Prostate gland (tissue), 2 donors: Measurements from ENCODE around the gene FOXP1. TPM values are rescaled to one million over a fixed set of nuclear protein-coding genes. Genes with fewer than 3 reads are reported as not detected.

Experiments used
- DNase-seq: peaks from one replicate; pipeline ENCODE4 v3.0.0-alpha.2; 2019; ENCODE audit warnings: low spot score
- H3K27ac ChIP-seq, 2 donors: fragments of 200-600 bp; sonication (generic); 2 replicates each; pipeline ENCODE4 v1.5.1; 2017 to 2019
- H3K27me3 ChIP-seq: fragments of 200-600 bp; sonication (generic); replicated peaks from 2 replicates; pipeline ENCODE4 v1.5.1; 2019; ENCODE audit not compliant: insufficient read depth
- H3K36me3 ChIP-seq, 2 donors: fragments of 200-600 bp; sonication (generic); 1 replicate in 1 of 2; 2 replicates in 1 of 2; pipeline versions ENCODE4 v1.5.1 to v1.8.1; 2017 to 2019
- H3K4me1 ChIP-seq: fragments of 200-600 bp; sonication (generic); replicated peaks from 2 replicates; pipeline ENCODE4 v1.5.1; 2019
- H3K4me3 ChIP-seq, 2 donors: fragments of 200-600 bp; sonication (generic); 2 replicates each; pipeline ENCODE4 v1.5.1; 2017 to 2019
- H3K9me3 ChIP-seq: fragments of 200-600 bp; sonication (generic); 2 replicates; pipeline ENCODE4 v1.5.1; 2017
- POLR2A ChIP-seq: fragments of 450-650 bp; IDR thresholded peaks from one replicate; pipeline ENCODE4 v1.6.1; 2016; ENCODE audit warnings: antibody characterized with exemption, mild to moderate bottlenecking
- POLR2AphosphoS5 ChIP-seq: sonication (generic); formaldehyde crosslinking; IDR thresholded peaks from one replicate; pipeline ENCODE4 v1.6.1; 2017; ENCODE audit warnings: antibody characterized with exemption
- WGBS: methylation state at CpG from one replicate; pipeline ENCODE4 v1.1.5; 2018; 5-methylcytosine and 5-hydroxymethylcytosine counted together
- intact Hi-C: fragments of 100-400 bp; cut with DNase I; formaldehyde crosslinking; loops from one replicate; pipeline ENCODE4 v1.14.2; 2022
- total RNA-seq, 2 donors: library from RNA; depleted of rRNA; stranded (reverse); fragments of >200 nt; gene quantifications; one replicate each; pipeline ENCODE4 v1.1.0, GENCODE V29; 2016
- TF ChIP-seq, protein P1 (sequence below), 4 experiments: fragments of 200-600 bp in 2 of 4; fragments of 450-650 bp in 2 of 4; sonication (generic) in 2 of 4; IDR thresholded peaks; 1 replicate in 3 of 4; 2 replicates in 1 of 4; pipeline ENCODE4 v1.5.1; 2016 to 2019; ENCODE audit warnings: antibody characterized with exemption in 4 of 4, mild to moderate bottlenecking in 2 of 4, moderate library complexity in 2 of 4

Gene FOXP1
- total RNA-seq, 2 donors from 2014 or later: 133 to 156 TPM

DNA sequence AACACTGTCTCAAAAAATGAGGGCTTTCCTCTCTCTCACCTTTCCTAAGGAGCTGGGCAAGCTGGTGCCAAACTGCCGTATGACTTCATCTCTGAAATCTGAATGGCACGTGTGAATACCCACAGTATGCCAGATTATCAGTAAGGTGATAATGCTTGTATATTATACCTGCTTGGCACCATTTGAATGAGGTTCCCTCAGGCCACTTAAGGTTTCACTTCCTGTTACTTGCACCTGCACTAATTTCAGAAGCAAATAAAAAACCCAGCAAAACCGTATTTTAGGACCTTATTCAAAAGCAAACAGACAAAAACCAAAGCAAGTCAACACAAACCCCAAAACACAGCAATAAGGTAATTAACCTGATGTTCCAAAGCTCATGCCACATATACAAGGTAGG lies 19.7 kb downstream of the FOXP1 start:
- TF ChIP-seq POLR2AphosphoS5 (no peak), POLR2A (no peak)
- TF ChIP-seq, protein P1, sequence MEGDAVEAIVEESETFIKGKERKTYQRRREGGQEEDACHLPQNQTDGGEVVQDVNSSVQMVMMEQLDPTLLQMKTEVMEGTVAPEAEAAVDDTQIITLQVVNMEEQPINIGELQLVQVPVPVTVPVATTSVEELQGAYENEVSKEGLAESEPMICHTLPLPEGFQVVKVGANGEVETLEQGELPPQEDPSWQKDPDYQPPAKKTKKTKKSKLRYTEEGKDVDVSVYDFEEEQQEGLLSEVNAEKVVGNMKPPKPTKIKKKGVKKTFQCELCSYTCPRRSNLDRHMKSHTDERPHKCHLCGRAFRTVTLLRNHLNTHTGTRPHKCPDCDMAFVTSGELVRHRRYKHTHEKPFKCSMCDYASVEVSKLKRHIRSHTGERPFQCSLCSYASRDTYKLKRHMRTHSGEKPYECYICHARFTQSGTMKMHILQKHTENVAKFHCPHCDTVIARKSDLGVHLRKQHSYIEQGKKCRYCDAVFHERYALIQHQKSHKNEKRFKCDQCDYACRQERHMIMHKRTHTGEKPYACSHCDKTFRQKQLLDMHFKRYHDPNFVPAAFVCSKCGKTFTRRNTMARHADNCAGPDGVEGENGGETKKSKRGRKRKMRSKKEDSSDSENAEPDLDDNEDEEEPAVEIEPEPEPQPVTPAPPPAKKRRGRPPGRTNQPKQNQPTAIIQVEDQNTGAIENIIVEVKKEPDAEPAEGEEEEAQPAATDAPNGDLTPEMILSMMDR (IDR thresholded peaks at IDR 0.05): no peak
- H3K27me3 ChIP-seq: no peaks in the 10 kb centered on the region
- no peaks in the 10 kb centered on the region for H3K36me3 ChIP-seq
- no peak for DNase-seq
- H3K9me3 ChIP-seq: no peaks in the 10 kb centered on the region
- intact Hi-C loops: no loop called here
- whole genome bisulfite sequencing: 54% methylated on average over 3 of the region's 3 CpGs
- H3K27ac ChIP-seq: no peak overlapping the region
- no peak overlapping the region for H3K4me3 ChIP-seq
- H3K4me1 ChIP-seq: no peaks in the 10 kb centered on the region

- Histone ChIP-seq H3K4me1 (no peaks in the 10 kb centered on the region), H3K36me3 (no peaks in the 10 kb centered on the region), H3K4me3 (no peak overlapping the region), H3K9me3 (no peaks in the 10 kb centered on the region), H3K27me3 (no peaks in the 10 kb centered on the region), H3K27ac (no peak overlapping the region)
- DNase-seq: no peak
- TF ChIP-seq, protein P1 (IDR thresholded peaks at IDR 0.05): no peak
- no peak for TF ChIP-seq POLR2A
- TF ChIP-seq POLR2AphosphoS5: no peak
- intact Hi-C loops: no loop called here
Measured at GRCh38 chr3:71562938-71563337, 20.6 kb downstream of the FOXP1 start.

- no peak overlapping the region for H3K27ac ChIP-seq
- no peak overlapping the region for H3K4me3 ChIP-seq
- DNase-seq: no peak
- intact Hi-C loops: no loop called here
- H3K36me3 ChIP-seq: no peaks in the 10 kb centered on the region
- no peaks in the 10 kb centered on the region for H3K27me3 ChIP-seq
- TF ChIP-seq POLR2AphosphoS5: no peak
- TF ChIP-seq, protein P1 (IDR thresholded peaks at IDR 0.05): no peak
- no peaks in the 10 kb centered on the region for H3K4me1 ChIP-seq
- 99% methylated on average over 2 of the region's 2 CpGs for WGBS
- H3K9me3 ChIP-seq: no peaks in the 10 kb centered on the region
Measured at GRCh38 chr3:71560665-71561064, 22.9 kb downstream of the FOXP1 start.

- H3K4me3 ChIP-seq: no peak overlapping the region
- H3K36me3 ChIP-seq: no peaks in the 10 kb centered on the region
- no peak overlapping the region for H3K27ac ChIP-seq
- no peaks in the 10 kb centered on the region for H3K27me3 ChIP-seq
- TF ChIP-seq, protein P1 (IDR thresholded peaks at IDR 0.05): no peak
- TF ChIP-seq POLR2A: no peak
- no peak for TF ChIP-seq POLR2AphosphoS5
- H3K4me1 ChIP-seq: no peaks in the 10 kb centered on the region
- WGBS: 95% methylated on average over 4 of the region's 4 CpGs
- intact Hi-C loops: no loop called here
- H3K9me3 ChIP-seq: no peaks in the 10 kb centered on the region
- no peak for DNase-seq
Measured at GRCh38 chr3:71559578-71560162, 23.9 kb downstream of the FOXP1 start.

DNA sequence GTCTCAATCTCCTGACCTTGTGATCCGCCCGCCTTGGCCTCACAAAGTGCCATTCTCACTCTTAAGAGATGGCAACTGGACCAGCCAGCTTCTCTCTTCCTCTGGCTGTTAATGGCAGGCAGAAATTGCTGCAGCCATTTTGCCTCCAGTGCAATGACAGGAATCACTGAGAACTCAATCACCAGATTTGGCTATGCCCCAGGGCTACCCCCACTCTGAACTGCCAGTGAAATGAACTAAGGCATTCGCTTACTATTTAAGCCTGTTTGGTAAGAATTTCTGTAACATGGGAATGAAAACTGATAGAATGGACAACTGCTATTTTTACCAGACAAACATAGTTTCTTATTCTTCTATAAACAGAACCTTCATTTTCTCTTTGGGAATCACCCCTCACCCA lies 24.5 kb downstream of the FOXP1 start:
- intact Hi-C loops: no loop called here
- Histone ChIP-seq H3K4me3 (no peak overlapping the region), H3K4me1 (no peaks in the 10 kb centered on the region), H3K27me3 (no peaks in the 10 kb centered on the region), H3K27ac (no peak overlapping the region), H3K36me3 (no peaks in the 10 kb centered on the region), H3K9me3 (no peaks in the 10 kb centered on the region)
- no peak for DNase-seq
- whole genome bisulfite sequencing: 97% methylated on average over 3 of the region's 3 CpGs
- no peak for TF ChIP-seq POLR2A
- no peak for TF ChIP-seq POLR2AphosphoS5
- TF ChIP-seq, protein P1 (IDR thresholded peaks at IDR 0.05): no peak
